Esophagus muscularis mucosa (tissue), 4 donors: ENCODE results near the gene NOSIP. TPM values are rescaled to one million over a fixed set of nuclear protein-coding genes. Genes with fewer than 3 reads are reported as not detected.

Experiments used
- DNase-seq: peaks from one replicate; pipeline ENCODE4 v3.0.0-alpha.2; 2017; ENCODE audit errors: extremely low spot score
- H3K27ac ChIP-seq, 4 donors: fragments of 200-600 bp; sonication (generic); replicated peaks in 1 of 4; 1 replicate in 3 of 4; 2 replicates in 1 of 4; pipeline ENCODE4 v1.5.1; 2016 to 2019; ENCODE audit warnings: mild to moderate bottlenecking in 1 of 4
- H3K27me3 ChIP-seq, 4 donors: fragments of 200-600 bp; sonication (generic); one replicate each; pipeline versions ENCODE4 v1.5.1 to v1.6.0; 2016 to 2019
- H3K36me3 ChIP-seq, 4 donors: fragments of 200-600 bp; sonication (generic); one replicate each; pipeline ENCODE4 v1.5.1; 2016 to 2019
- H3K4me1 ChIP-seq, 4 donors: fragments of 200-600 bp; sonication (generic); one replicate each; pipeline ENCODE4 v1.5.1; 2016 to 2019
- H3K4me3 ChIP-seq, 4 donors: fragments of 200-600 bp; sonication (generic); 1 replicate in 2 of 4; 2 replicates in 2 of 4; pipeline ENCODE4 v1.5.1; 2016 to 2019; ENCODE audit warnings: mild to moderate bottlenecking in 4 of 4, moderate library complexity in 1 of 4
- H3K9me3 ChIP-seq, 4 donors: fragments of 200-600 bp; sonication (generic); 1 replicate in 3 of 4; 2 replicates in 1 of 4; pipeline ENCODE4 v1.5.1; 2016 to 2019
- CTCF ChIP-seq, 3 experiments: fragments of 200-600 bp in 2 of 3; fragments of 450-650 bp in 1 of 3; sonication (generic) in 2 of 3; IDR thresholded peaks; one replicate each; pipeline ENCODE4 v1.5.1; 2017 to 2019; ENCODE audit warnings: antibody characterized with exemption in 3 of 3, mild to moderate bottlenecking in 2 of 3, moderate library complexity in 1 of 3
- EP300 ChIP-seq: sonication (generic); formaldehyde crosslinking; IDR thresholded peaks from one replicate; pipeline ENCODE4 v1.6.1; 2017; ENCODE audit warnings: antibody characterized with exemption
- POLR2A ChIP-seq: fragments of 450-650 bp; IDR thresholded peaks from one replicate; pipeline ENCODE4 v1.6.1; 2017; ENCODE audit warnings: antibody characterized with exemption, moderate library complexity, mild to moderate bottlenecking, low read depth
- POLR2AphosphoS5 ChIP-seq, 2 donors: sonication (generic); formaldehyde crosslinking; IDR thresholded peaks; one replicate each; pipeline ENCODE4 v1.6.1; 2017; ENCODE audit warnings: antibody characterized with exemption in 2 of 2
- WGBS: methylation state at CpG from one replicate; pipeline ENCODE4 v1.1.5; 2018; 5-methylcytosine and 5-hydroxymethylcytosine counted together
- intact Hi-C: fragments of 100-400 bp; cut with DNase I; formaldehyde crosslinking; loops from one replicate; pipeline ENCODE4 v1.15.1; 2023
- total RNA-seq, 4 donors: library from RNA; depleted of rRNA; stranded (reverse); fragments of >200 nt; gene quantifications; one replicate each; pipeline versions ENCODE4 v1.1.0 to v1.2.1, GENCODE V29; 2016

Gene NOSIP
- total RNA-seq, 4 donors from 2014 or later: 51.0 to 71.6 (median 59.2) TPM

- H3K27me3 ChIP-seq: no peaks in the 10 kb centered on the region
- peaks cover 4 to 9% (median 6%) of the 10 kb centered on the region in 4 donors for H3K4me1 ChIP-seq
- TF ChIP-seq POLR2A (no peak), EP300 (no peak), POLR2AphosphoS5 (IDR thresholded peaks at IDR 0.05) (no peak), CTCF (IDR thresholded peaks at IDR 0.05) (no peak)
- intact Hi-C loops: no loop called here
- H3K27ac ChIP-seq: no peak overlapping the region
- no peaks in the 10 kb centered on the region for H3K9me3 ChIP-seq
- WGBS: 80% methylated on average over 13 of the region's 13 CpGs
- no peak overlapping the region for H3K4me3 ChIP-seq
- DNase-seq: no peak
- peaks cover 0 to 4% (median under 1%) of the 10 kb centered on the region in 4 donors for H3K36me3 ChIP-seq
Observed at GRCh38 chr19:49549045-49549444, 31.3 kb downstream of the NOSIP start.

- H3K27me3 ChIP-seq: no peaks in the 10 kb centered on the region
- H3K4me1 ChIP-seq: peaks cover 4 to 9% (median 5%) of the 10 kb centered on the region in 4 donors
- TF ChIP-seq POLR2A (no peak), CTCF (IDR thresholded peaks at IDR 0.05) (peak; percentile 85 to 94 (median 88)), POLR2AphosphoS5 (IDR thresholded peaks at IDR 0.05) (peak; percentile 25 to 45)
- H3K27ac ChIP-seq: no peak overlapping the region
- intact Hi-C loops: loop anchor here (2.0 kb wide), 1 partner anchor 44 kb away; no protein-coding TSS in a partner anchor
- H3K36me3 ChIP-seq: peaks cover 0 to 13% (median 3%) of the 10 kb centered on the region in 4 donors
- DNase-seq: peak; percentile 94
- no peak overlapping the region for H3K4me3 ChIP-seq
- no peaks in the 10 kb centered on the region for H3K9me3 ChIP-seq
- WGBS: 7% methylated on average over 9 of the region's 9 CpGs
Observed at GRCh38 chr19:49546825-49547565, 33.4 kb downstream of the NOSIP start.

GRCh38 chr19:49544154-49544553 is 36.2 kb downstream of the NOSIP start:
- WGBS: 80% methylated on average over 5 of the region's 5 CpGs
- Histone ChIP-seq H3K9me3 (no peaks in the 10 kb centered on the region), H3K27ac (no peak overlapping the region), H3K36me3 (peaks cover 0 to 24% (median 8%) of the 10 kb centered on the region in 4 donors), H3K4me3 (no peak overlapping the region), H3K27me3 (no peaks in the 10 kb centered on the region), H3K4me1 (peaks cover 4 to 9% (median 5%) of the 10 kb centered on the region in 4 donors)
- intact Hi-C loops: no loop called here
- no peak for TF ChIP-seq CTCF (IDR thresholded peaks at IDR 0.05)
- TF ChIP-seq POLR2AphosphoS5 (IDR thresholded peaks at IDR 0.05): no peak
- no peak for TF ChIP-seq POLR2A
- TF ChIP-seq EP300: no peak
- DNase-seq: no peak

GRCh38 chr19:49543032-49543431 is 37.3 kb downstream of the NOSIP start:
- 80% methylated on average over 9 of the region's 14 CpGs for WGBS
- intact Hi-C loops: no loop called here
- H3K9me3 ChIP-seq: no peaks in the 10 kb centered on the region
- DNase-seq: no peak
- no peak overlapping the region for H3K27ac ChIP-seq
- TF ChIP-seq EP300 (no peak), CTCF (IDR thresholded peaks at IDR 0.05) (no peak), POLR2AphosphoS5 (IDR thresholded peaks at IDR 0.05) (no peak), POLR2A (no peak)
- no peaks in the 10 kb centered on the region for H3K27me3 ChIP-seq
- H3K4me3 ChIP-seq: no peak overlapping the region
- peaks cover 4 to 9% (median 5%) of the 10 kb centered on the region in 4 donors for H3K4me1 ChIP-seq
- H3K36me3 ChIP-seq: peaks cover 0 to 32% (median 17%) of the 10 kb centered on the region in 4 donors
